ENCODE results near the gene GRK7. TPM values are rescaled to one million over a fixed set of nuclear protein-coding genes. Genes with fewer than 3 reads are reported as not detected.

The GRK7 gene
- total and polyA plus RNA-seq, 7 donors = under 0.01 to 0.06 TPM; not detected in 5

GRCh38 chr3:141735176-141735575, 28.0 kb upstream of the GRK7 start:
- H3K27ac ChIP-seq = no peak overlapping the region
- H3K9me3 ChIP-seq = no peaks in the 10 kb centered on the region
- intact Hi-C loops (cut with DNase I) = loop anchor here (5.0 to 10.0 kb wide), 4 partner anchors 62 to 420 kb away; partner anchors contain the start of gene RASA2
- peaks cover 0 to 13% (median 10%) of the 10 kb centered on the region in 4 donors for H3K4me1 ChIP-seq
- DNase-seq = no peak
- H3K36me3 ChIP-seq = no peaks in the 10 kb centered on the region
- TF ChIP-seq EP300 (IDR thresholded peaks at IDR 0.05) (no peak), POLR2AphosphoS5 (IDR thresholded peaks at IDR 0.05) (no peak), POLR2A (IDR thresholded peaks at IDR 0.05) (no peak), CTCF (IDR thresholded peaks at IDR 0.05) (no peak)
- H3K4me3 ChIP-seq = no peak overlapping the region
- H3K27me3 ChIP-seq = no peaks in the 10 kb centered on the region

- TF ChIP-seq POLR2A (IDR thresholded peaks at IDR 0.05) = no peak
- TF ChIP-seq POLR2AphosphoS5 (IDR thresholded peaks at IDR 0.05) = no peak
- TF ChIP-seq EP300 (IDR thresholded peaks at IDR 0.05) = no peak
- TF ChIP-seq CTCF (IDR thresholded peaks at IDR 0.05) = no peak
- peaks cover 0 to 20% (median 18%) of the 10 kb centered on the region in 4 donors for H3K4me1 ChIP-seq
- intact Hi-C loops (cut with DNase I) = loop anchor here (5.0 to 10.0 kb wide), 4 partner anchors 61 to 419 kb away; partner anchors contain the start of gene RASA2
Observed at GRCh38 chr3:141735770-141736465, 27.3 kb upstream of the GRK7 start.

GRCh38 chr3:141737093-141737492, 26.1 kb upstream of the GRK7 start:
- 80 to 87% methylated on average over 10 of the region's 10 CpGs for WGBS, 2 donors
- intact Hi-C loops (cut with DNase I) = loop anchor here (5.0 to 10.0 kb wide), 4 partner anchors 60 to 418 kb away; partner anchors contain the start of gene RASA2

More at GRCh38 chr3:141735770-141736465, 27.3 kb upstream of the GRK7 start:
- Histone ChIP-seq H3K36me3 (no peaks in the 10 kb centered on the region), H3K9me3 (no peaks in the 10 kb centered on the region), H3K27ac (no peak overlapping the region), H3K27me3 (no peaks in the 10 kb centered on the region), H3K4me3 (no peak overlapping the region)
- WGBS, 2 donors = 83 to 90% methylated on average over 7 of the region's 7 CpGs
- DNase-seq = no peak

GRCh38 chr3:141737678-141738021, 25.6 kb upstream of the GRK7 start:
- Histone ChIP-seq H3K4me1 (peaks cover 0 to 32% (median 32%) of the 10 kb centered on the region in 4 donors), H3K27me3 (no peaks in the 10 kb centered on the region), H3K4me3 (peak overlapping the region; percentile 78 to 99 (median 90)), H3K36me3 (no peaks in the 10 kb centered on the region), H3K9me3 (no peaks in the 10 kb centered on the region), H3K27ac (peak overlapping the region; percentile 95 to 98 (median 96))
- WGBS, 2 donors = 0% methylated on average over 3 of the region's 3 CpGs
- DNase-seq = no peak
- TF ChIP-seq POLR2A (IDR thresholded peaks at IDR 0.05) (no peak), POLR2AphosphoS5 (IDR thresholded peaks at IDR 0.05) (no peak), EP300 (IDR thresholded peaks at IDR 0.05) (no peak), CTCF (IDR thresholded peaks at IDR 0.05) (no peak)
- intact Hi-C loops (cut with DNase I) = loop anchor here (1.0 to 10.0 kb wide), 6 partner anchors 60 to 417 kb away; partner anchors contain the start of gene RASA2

More at GRCh38 chr3:141737093-141737492, 26.1 kb upstream of the GRK7 start:
- peak overlapping the region; percentile 95 to 98 (median 96) for H3K27ac ChIP-seq
- no peak for DNase-seq
- no peak overlapping the region for H3K4me3 ChIP-seq
- TF ChIP-seq POLR2AphosphoS5 (IDR thresholded peaks at IDR 0.05) = no peak
- no peak for TF ChIP-seq EP300 (IDR thresholded peaks at IDR 0.05)
- no peak for TF ChIP-seq CTCF (IDR thresholded peaks at IDR 0.05)
- no peak for TF ChIP-seq POLR2A (IDR thresholded peaks at IDR 0.05)
- H3K9me3 ChIP-seq = no peaks in the 10 kb centered on the region
- H3K36me3 ChIP-seq = no peaks in the 10 kb centered on the region
- H3K4me1 ChIP-seq = peaks cover 0 to 31% (median 29%) of the 10 kb centered on the region in 4 donors
- no peaks in the 10 kb centered on the region for H3K27me3 ChIP-seq
